ENCODE data around the gene CHN2.

The CHN2 gene

DNA sequence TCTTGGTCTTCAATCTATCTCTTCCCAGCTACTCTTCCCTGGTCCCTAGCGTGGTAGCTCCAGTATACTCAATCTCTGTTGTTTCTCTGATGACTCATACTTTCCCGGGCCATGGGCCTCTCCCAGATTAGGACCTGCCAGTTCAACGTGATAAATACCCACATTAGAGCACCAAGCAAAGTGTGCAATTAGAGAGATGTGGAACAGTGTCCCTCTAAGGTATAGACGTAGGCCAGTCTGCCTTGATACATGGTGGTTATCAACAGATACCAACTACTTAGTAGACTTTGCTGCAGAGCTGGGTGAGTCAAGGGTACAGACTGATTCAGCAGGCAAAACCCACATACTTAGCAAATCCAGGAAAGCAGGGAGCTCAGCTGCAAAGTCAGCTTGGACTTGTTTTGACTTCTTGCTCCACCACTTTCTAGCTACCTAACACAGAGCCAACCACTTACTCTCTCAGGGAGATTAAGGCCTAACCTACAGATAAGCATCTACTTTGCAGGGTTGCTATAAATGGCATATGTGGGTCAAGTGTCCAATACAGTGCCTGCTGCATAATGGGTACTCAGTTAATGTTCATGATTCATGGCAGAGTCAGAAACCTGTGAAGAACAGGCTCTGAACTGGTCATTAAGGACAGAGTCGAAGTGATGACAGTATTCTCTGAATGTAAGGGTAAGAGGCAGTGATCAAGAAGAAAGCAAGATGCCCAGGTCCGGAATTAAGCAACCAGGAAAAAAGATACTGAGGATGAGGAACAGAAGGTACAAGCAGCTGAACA lies 176.1 kb downstream of the CHN2 start:
- DNase-seq: no peak

GRCh38 chr7:29371472-29371871 lies 176.9 kb downstream of the CHN2 start:
- no peak for DNase-seq

GRCh38 chr7:29372351-29373090 lies 177.9 kb downstream of the CHN2 start:
- no peak for DNase-seq

GRCh38 chr7:29375641-29376562 lies 181.3 kb downstream of the CHN2 start:
- no peak for DNase-seq

- DNase-seq: no peak
Observed at GRCh38 chr7:29377718-29378117, 183.1 kb downstream of the CHN2 start.

GRCh38 chr7:29379551-29379950 lies 185.0 kb downstream of the CHN2 start:
- DNase-seq: no peak

- no peak for DNase-seq
Observed at GRCh38 chr7:29381206-29382094, 186.9 kb downstream of the CHN2 start.

GRCh38 chr7:29384277-29384676 lies 189.7 kb downstream of the CHN2 start:
- DNase-seq: no peak

DNA sequence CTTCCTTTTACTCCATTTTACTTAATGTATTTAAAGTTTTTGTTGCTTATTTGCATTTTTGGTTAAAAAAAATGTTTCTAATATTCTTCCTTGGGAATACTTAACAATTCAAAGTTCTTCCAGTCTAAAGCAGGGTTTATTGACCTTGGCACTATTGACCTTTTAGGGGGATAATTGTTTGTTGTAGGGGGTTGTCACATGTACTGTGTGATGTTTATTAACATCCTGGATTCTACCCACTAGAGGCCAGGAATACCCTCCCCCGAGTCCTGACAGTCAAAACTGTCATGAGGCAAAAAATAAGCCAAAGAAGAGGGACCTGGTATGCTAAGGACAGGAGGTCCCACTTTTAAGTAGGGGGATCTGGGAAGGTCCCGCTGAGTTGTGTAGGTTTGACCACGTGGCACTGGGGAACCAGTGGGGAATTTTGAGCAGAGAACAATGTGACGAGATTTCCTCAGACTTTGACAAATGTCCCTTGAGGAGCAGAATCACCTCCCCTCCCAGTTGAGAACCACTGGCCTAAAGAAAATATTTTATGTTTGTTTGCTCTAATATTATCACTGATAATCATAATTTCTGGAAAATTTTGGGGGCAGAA lies 190.7 kb downstream of the CHN2 start:
- no peak for DNase-seq

DNA sequence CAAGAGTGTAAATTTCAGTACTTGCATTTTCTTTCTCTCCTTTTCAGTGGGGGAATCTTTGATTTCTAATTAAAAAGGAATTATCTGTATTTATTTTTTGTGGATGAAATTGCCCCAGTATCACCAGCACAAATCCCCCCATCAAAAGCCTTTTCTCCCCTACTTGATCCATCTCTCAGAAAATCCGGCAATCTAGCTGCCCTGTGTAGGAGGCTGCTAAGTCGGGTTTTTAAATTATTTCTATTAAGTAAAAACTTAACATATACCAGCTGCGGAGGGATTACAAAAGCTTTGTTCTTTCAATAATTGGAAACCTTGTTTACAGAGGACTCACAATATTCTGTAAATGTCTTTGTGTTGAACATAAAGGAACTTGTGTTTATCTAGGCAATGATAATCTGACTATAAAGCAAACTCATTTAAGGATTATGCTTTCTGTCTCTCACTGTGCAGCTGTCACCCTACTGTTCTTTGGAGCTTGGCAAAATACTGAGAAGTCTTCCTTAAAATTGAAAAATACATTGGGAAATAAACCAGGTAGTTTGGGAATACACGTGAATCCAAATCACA lies 191.7 kb downstream of the CHN2 start:
- DNase-seq: no peak

DNA sequence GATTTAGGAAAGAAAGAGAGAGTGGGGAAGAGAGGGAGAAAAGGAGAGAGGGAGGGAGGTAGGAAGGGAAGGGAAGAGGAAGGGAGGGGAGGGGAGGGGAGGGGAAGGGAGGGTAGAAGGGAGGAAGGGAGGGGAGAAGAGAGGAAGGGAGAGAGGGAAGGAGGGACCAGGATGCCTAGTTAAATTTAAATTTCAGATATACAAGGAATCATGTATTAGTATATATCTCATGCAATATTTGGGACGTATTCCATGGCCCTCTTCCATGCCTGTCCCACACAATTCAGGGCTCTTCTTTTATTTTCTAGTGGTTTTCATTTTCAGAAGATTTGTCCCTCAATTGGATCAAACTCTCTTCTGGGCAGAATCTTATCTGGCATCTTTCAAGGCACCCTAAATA lies 196.7 kb downstream of the CHN2 start:
- DNase-seq: no peak

DNA sequence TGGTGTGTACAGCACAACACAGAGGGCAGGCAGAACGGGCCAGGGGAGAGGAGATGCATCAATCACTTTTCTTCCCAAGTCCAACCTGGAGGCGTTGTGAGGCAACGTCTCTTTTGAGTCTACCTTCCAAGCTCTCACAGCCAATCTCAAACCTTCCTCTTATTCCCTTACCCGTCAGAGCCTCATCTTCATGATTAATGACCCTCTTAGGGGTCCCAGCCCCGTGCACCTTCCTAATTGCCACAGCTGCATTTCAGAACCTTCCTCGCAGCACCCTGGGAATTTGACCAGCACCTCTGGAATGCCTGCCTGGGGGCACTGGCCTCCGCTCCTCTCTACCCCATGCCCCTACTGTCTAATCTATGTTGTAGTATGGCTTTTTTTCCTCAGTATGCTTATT lies 199.7 kb downstream of the CHN2 start:
- no peak for DNase-seq

DNA sequence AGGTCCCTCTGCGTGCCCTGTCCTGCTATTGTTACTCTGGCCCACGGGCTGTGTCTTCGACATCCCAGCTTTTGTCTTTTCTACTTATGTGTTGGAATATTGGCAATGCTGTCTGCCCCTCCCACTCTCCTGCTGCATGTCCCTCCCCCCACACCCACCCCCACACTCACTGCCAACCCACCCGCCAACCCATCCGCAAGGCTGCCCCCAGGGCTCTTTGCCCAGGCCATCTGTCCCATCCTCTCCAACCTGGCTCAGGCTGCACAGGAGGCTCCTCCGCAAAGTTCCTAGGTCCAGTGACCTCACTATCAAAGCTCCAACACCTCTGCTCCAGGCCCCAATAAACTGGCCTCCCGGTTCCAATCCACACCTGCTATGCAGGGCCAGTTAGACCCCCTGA lies 202.0 kb downstream of the CHN2 start:
- no peak for DNase-seq

- DNase-seq: peak; percentile 24
Observed at GRCh38 chr7:29397398-29397797, 202.8 kb downstream of the CHN2 start.

DNA sequence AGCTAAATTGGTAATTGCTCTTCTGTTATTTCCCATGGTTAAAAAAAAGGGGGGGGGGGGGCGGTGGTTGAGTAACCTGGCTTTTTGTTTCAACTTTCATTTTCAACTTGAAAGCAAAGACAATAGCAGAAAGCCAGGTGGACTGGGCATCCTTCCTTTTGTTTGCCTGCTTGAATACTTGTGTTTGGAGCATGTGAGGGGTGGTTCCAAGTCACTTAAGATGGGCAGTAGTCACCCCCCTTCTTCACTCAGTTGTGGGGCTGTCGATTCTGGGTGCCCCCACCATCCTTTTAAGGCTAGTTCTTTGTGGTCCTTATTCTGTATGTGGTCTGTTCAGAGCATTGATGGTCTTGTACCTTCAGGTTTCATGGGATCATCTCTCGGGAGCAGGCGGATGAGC lies 203.4 kb downstream of the CHN2 start:
- no peak for DNase-seq

DNA sequence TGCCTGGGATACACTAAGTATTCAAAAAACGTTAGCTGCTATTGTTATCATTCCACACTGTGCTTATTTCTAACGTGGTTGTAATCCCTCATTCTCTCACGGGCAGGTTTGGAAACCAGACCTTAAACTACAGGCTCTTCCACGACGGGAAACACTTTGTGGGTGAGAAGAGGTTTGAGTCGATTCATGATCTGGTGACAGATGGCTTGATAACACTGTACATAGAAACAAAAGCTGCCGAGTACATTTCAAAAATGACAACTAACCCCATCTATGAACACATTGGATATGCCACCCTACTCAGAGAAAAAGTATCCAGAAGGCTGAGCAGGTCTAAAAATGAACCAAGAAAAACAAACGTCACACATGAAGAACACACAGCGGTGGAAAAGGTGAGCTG lies 205.9 kb downstream of the CHN2 start:
- DNase-seq: no peak

GRCh38 chr7:29401769-29402168 lies 207.2 kb downstream of the CHN2 start:
- no peak for DNase-seq

GRCh38 chr7:29405891-29406290 lies 211.3 kb downstream of the CHN2 start:
- DNase-seq: no peak

GRCh38 chr7:29406366-29406765 lies 211.8 kb downstream of the CHN2 start:
- DNase-seq: no peak

DNA sequence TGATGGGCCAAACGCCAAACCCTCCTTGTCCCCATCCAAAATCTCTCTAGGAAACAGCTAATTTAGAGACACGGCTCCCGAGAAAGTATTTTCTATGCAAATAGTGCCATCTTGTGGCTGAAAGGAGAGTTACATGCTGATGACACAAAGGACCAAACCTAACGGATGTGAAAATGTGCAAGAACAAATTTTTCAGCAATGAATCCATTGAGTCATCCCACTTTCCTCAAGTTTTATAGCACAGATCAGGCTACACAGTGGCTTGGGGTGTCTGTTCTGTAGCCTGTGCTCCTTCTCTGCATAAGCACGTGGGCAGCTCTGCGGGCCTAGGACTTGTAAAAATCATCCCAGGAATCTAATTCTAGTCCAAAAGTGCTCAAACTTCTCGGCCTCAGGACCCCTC lies 214.3 kb downstream of the CHN2 start:
- DNase-seq: peak; percentile 55

DNA sequence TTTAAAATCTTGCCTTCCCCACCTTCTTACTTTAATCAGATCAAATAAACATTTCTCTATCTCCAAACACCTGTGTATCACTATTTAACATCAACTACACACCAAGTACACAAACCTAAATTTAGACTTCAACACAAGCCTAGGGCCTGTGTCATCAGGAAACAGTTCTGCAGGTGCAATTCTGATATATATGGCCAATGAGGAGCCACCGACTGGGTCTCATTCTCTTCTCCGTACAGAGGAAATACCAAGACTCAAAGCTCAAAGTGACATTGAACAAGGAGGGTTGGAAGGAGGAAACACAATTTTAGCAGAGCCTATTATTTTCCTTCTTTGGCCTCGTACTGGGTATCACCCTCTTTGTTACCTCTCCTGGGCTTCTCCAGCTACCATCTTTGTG lies 216.4 kb downstream of the CHN2 start:
- DNase-seq: no peak

- no peak for DNase-seq
Observed at GRCh38 chr7:29412912-29413311, 218.3 kb downstream of the CHN2 start.
